Measurements from ENCODE around the gene DHRS3. TPM values are rescaled to one million over a fixed set of nuclear protein-coding genes. Genes with fewer than 3 reads are reported as not detected.

The DHRS3 gene
- total and polyA plus RNA-seq, 10 of the 15 experiments (the other 5 are each of a cell fraction or from before 2014, with no cell fraction given), result 0.23 to 29.7 (median 1.2) TPM

DNA sequence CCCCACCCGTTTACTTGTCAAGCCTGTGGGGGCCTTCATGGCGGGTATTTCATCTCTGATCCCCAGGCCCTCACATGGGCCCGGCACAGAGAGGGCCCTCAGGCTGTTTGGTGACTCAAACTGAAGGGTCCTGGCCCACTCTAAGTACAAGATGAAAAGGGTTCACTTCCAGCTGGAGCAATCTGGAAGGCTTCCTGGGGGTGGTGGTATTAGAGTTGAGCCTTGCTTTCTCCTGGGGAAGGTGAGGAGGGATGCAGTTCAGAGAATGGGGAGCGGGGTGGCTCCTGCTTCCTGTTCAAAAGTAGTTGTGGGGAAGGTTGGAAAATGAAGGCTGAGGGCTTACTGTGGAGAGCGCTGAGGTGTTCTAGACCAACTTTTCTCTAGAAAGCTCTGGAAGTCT lies 47.7 kb downstream of the DHRS3 start:
- no peaks in the 10 kb centered on the region for H3K36me3 ChIP-seq (ENCODE audit: control insufficient read depth in 2 of 2, insufficient read depth in 2 of 2, low read length in 1 of 2)
- intact Hi-C loops (cut with micrococcal nuclease; ENCODE audit: unreplicated experiment) (no loop called here), in situ Hi-C loops (cut with MboI) (no loop called here)
- no peak overlapping the region for H3K4me3 ChIP-seq
- TF ChIP-seq, protein P1, sequence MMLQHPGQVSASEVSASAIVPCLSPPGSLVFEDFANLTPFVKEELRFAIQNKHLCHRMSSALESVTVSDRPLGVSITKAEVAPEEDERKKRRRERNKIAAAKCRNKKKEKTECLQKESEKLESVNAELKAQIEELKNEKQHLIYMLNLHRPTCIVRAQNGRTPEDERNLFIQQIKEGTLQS (IDR thresholded peaks at IDR 0.05; ENCODE audit: borderline replicate concordance, extremely low read depth, low read depth, low read length), result no peak
- TF ChIP-seq PAX8 (IDR thresholded peaks at IDR 0.05) (no peak), CBFB (IDR thresholded peaks at IDR 0.05; ENCODE audit: low read depth) (no peak), NR2C1 (IDR thresholded peaks at IDR 0.05) (no peak), MYC (IDR thresholded peaks at IDR 0.05; ENCODE audit: insufficient read depth, insufficient read length, insufficient replicate concordance, low read length, severe bottlenecking) (no peak), SMC3 (IDR thresholded peaks at IDR 0.05; ENCODE audit: borderline replicate concordance, low read length) (no peak), POLR2AphosphoS2 (IDR thresholded peaks at IDR 0.05; ENCODE audit: low read depth, low read length) (no peak), EP300 (IDR thresholded peaks at IDR 0.05; ENCODE audit: borderline replicate concordance in 1 of 2, control insufficient read depth in 1 of 2, low read depth in 2 of 2, low read length in 2 of 2) (no peak), MEF2B (IDR thresholded peaks at IDR 0.05; ENCODE audit: partially characterized antibody, poor library complexity, severe bottlenecking) (no peak), SMARCA5 (IDR thresholded peaks at IDR 0.05) (no peak), HDAC6 (IDR thresholded peaks at IDR 0.05; ENCODE audit: unreplicated experiment) (no peak), RBBP5 (conservative IDR thresholded peaks at IDR 0.05) (no peak), SMAD5 (IDR thresholded peaks at IDR 0.05; ENCODE audit: low read depth) (no peak), SRF (IDR thresholded peaks at IDR 0.05; ENCODE audit: low read depth in 2 of 2, low read length in 2 of 2) (no peak), KLF5 (IDR thresholded peaks at IDR 0.05; ENCODE audit: partially characterized antibody) (no peak)
- TF ChIP-seq, protein P2, sequence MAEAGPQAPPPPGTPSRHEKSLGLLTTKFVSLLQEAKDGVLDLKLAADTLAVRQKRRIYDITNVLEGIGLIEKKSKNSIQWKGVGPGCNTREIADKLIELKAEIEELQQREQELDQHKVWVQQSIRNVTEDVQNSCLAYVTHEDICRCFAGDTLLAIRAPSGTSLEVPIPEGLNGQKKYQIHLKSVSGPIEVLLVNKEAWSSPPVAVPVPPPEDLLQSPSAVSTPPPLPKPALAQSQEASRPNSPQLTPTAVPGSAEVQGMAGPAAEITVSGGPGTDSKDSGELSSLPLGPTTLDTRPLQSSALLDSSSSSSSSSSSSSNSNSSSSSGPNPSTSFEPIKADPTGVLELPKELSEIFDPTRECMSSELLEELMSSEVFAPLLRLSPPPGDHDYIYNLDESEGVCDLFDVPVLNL (IDR thresholded peaks at IDR 0.05; ENCODE audit: low read depth, low read length), result no peak
- TF ChIP-seq, protein P3, sequence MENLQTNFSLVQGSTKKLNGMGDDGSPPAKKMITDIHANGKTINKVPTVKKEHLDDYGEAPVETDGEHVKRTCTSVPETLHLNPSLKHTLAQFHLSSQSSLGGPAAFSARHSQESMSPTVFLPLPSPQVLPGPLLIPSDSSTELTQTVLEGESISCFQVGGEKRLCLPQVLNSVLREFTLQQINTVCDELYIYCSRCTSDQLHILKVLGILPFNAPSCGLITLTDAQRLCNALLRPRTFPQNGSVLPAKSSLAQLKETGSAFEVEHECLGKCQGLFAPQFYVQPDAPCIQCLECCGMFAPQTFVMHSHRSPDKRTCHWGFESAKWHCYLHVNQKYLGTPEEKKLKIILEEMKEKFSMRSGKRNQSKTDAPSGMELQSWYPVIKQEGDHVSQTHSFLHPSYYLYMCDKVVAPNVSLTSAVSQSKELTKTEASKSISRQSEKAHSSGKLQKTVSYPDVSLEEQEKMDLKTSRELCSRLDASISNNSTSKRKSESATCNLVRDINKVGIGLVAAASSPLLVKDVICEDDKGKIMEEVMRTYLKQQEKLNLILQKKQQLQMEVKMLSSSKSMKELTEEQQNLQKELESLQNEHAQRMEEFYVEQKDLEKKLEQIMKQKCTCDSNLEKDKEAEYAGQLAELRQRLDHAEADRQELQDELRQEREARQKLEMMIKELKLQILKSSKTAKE (IDR thresholded peaks at IDR 0.05; ENCODE audit: low read depth, poor library complexity, severe bottlenecking), result no peak
- no peak overlapping the region for H2AFZ ChIP-seq (ENCODE audit: control insufficient read depth, low read depth, low read length)
- H3K9me3 ChIP-seq (replicated peaks; ENCODE audit: control insufficient read depth, insufficient read depth, low read length), result no peaks in the 10 kb centered on the region; the same call in 2 of the 3 replicates
- WGBS (ENCODE audit: insufficient coverage, insufficient replicate concordance, low lambda C conversion rate, missing lambda C conversion rate), result 32% methylated on average over 5 of the region's 5 CpGs
- SMC1A ChIA-PET (ENCODE audit: uncharacterized antibody, unreplicated experiment), result no interaction called here
- CTCF ChIA-PET, result no interaction called here
- POLR2A ChIA-PET, result no interaction called here
- no peak overlapping the region for H3K9ac ChIP-seq (ENCODE audit: control insufficient read depth, insufficient read depth, low read length)
- no peak overlapping the region for H3K27ac ChIP-seq (ENCODE audit: control insufficient read depth, insufficient read depth)
- FAIRE-seq, result no peak
- H3K4me2 ChIP-seq (ENCODE audit: control insufficient read depth, insufficient read depth), result no peak overlapping the region
- DNase-seq (ENCODE audit: low read depth, low spot score), result no peak
- no peaks in the 10 kb centered on the region for H3K27me3 ChIP-seq (replicated peaks in 1 of 2; ENCODE audit: control insufficient read depth in 2 of 2, insufficient read depth in 2 of 2, low read length in 1 of 2)
- no TSS peak for BruUV-seq (replicated peaks)
- no peak for ATAC-seq
- RAD21 ChIA-PET (ENCODE audit: unreplicated experiment), result interaction anchor here (0.6 kb wide), 1 partner anchor 44 kb away, joined by 3 read pairs; no protein-coding TSS in a partner anchor
- H3K79me2 ChIP-seq (ENCODE audit: control insufficient read depth, insufficient read depth, low read length), result no peaks in the 10 kb centered on the region
- no peaks in the 10 kb centered on the region for H4K20me1 ChIP-seq (ENCODE audit: control insufficient read depth, insufficient read depth)
- H3K4me1 ChIP-seq (ENCODE audit: control insufficient read depth, insufficient read depth, low read length), result no peaks in the 10 kb centered on the region
